IMR-90 (cell line): ENCODE measurements around the gene CELSR1. TPM values are rescaled to one million over a fixed set of nuclear protein-coding genes. Genes with fewer than 3 reads are reported as not detected.

ENCODE experiments used
- ATAC-seq: fragments of 200-7000 bp; cut with Tn5 transposase; 2 replicates; pipeline ENCODE4 v1.9.1; 2020; ENCODE audit warnings: low read depth, mild to moderate bottlenecking, moderate library complexity
- BruUV-seq: library from RNA; stranded (reverse); fragments of 400-500 nt; replicated peaks from 2 replicates; lab custom pipeline; 2021; lab: Mats Ljungman, UMichigan
- CTCF ChIA-PET: fragments of 300-600 bp; formaldehyde crosslinking; extraction: SDS; loops from one replicate; lab custom pipeline; 2021; ENCODE audit warnings: antibody characterized with exemption; lab: Yijun Ruan, JAX
- POLR2A ChIA-PET: fragments of 300-600 bp; sonication (Branson Sonifier 250); formaldehyde crosslinking; loops from one replicate; lab custom pipeline; 2022; ENCODE audit warnings: antibody characterized with exemption; ENCODE audit not compliant: unreplicated experiment; lab: Charles Lee
- DNase-seq: peaks from one replicate; pipeline ENCODE4 v3.0.0; 2013
- H2AFZ ChIP-seq: replicated peaks from 2 replicates; pipeline ENCODE3; 2013; ENCODE audit warnings: low read length, mild to moderate bottlenecking; ENCODE audit not compliant: poor library complexity
- H2AK5ac ChIP-seq: 2 replicates; pipeline ENCODE4 v1.6.1; 2013; ENCODE audit warnings: low read depth, low read length, inconsistent platforms
- H2AK9ac ChIP-seq: replicated peaks from 2 replicates; pipeline ENCODE3; 2013; ENCODE audit warnings: mild to moderate bottlenecking, low read depth, low read length, moderate library complexity; ENCODE audit not compliant: poor library complexity
- H2BK120ac ChIP-seq: 2 replicates; pipeline ENCODE4 v1.6.1; 2013; ENCODE audit warnings: low read depth, low read length, inconsistent platforms
- H2BK15ac ChIP-seq: 3 replicates; pipeline ENCODE4 v1.6.1; 2013; ENCODE audit warnings: low read depth, low read length, inconsistent platforms
- H2BK20ac ChIP-seq: 2 replicates; pipeline ENCODE4 v1.6.1; 2013; ENCODE audit warnings: low read depth, mild to moderate bottlenecking, inconsistent platforms, low read length, moderate library complexity
- H2BK5ac ChIP-seq: 2 replicates; pipeline ENCODE4 v1.6.1; 2013; ENCODE audit warnings: mild to moderate bottlenecking, low read depth, low read length, inconsistent platforms; ENCODE audit not compliant: poor library complexity, severe bottlenecking
- H3K14ac ChIP-seq: replicated peaks from 2 replicates; pipeline ENCODE4 v1.6.1; 2013; ENCODE audit warnings: low read depth, low read length, inconsistent platforms
- H3K18ac ChIP-seq: 2 replicates; pipeline ENCODE4 v1.6.1; 2013; ENCODE audit warnings: low read depth, low read length, control low read depth
- H3K23ac ChIP-seq: 2 replicates; pipeline ENCODE4 v1.6.1; 2013; ENCODE audit warnings: low read depth, low read length, inconsistent platforms
- H3K27ac ChIP-seq: 2 replicates; pipeline ENCODE4 v1.5.1; 2013; ENCODE audit warnings: mild to moderate bottlenecking, control low read depth, low read length; ENCODE audit not compliant: insufficient read depth
- H3K27me3 ChIP-seq: 2 replicates; pipeline ENCODE4 v1.6.1; 2013; ENCODE audit warnings: low read length; ENCODE audit not compliant: control insufficient read depth, insufficient read depth
- H3K36me3 ChIP-seq: 2 replicates; pipeline ENCODE4 v1.6.1; 2013; ENCODE audit warnings: low read length, mixed read lengths; ENCODE audit not compliant: control insufficient read depth, insufficient read depth
- H3K4ac ChIP-seq: 2 replicates; pipeline ENCODE4 v1.6.1; 2013; ENCODE audit warnings: low read depth, low read length, inconsistent platforms
- H3K4me1 ChIP-seq: 2 replicates; pipeline ENCODE4 v1.6.1; 2013; ENCODE audit warnings: low read length, mixed read lengths; ENCODE audit not compliant: control insufficient read depth, insufficient read depth
- H3K4me2 ChIP-seq: 2 replicates; pipeline ENCODE4 v1.6.1; 2013; ENCODE audit warnings: low read depth, mild to moderate bottlenecking, control low read depth, low read length, moderate library complexity
- H3K4me3 ChIP-seq: 2 replicates; pipeline ENCODE4 v1.5.1; 2013; ENCODE audit warnings: low read depth, mild to moderate bottlenecking, control low read depth, low read length, moderate library complexity; ENCODE audit not compliant: insufficient read depth
- H3K56ac ChIP-seq: 2 replicates; pipeline ENCODE4 v1.6.1; 2013; ENCODE audit warnings: low read length, inconsistent platforms; ENCODE audit not compliant: insufficient read depth; ENCODE audit errors: extremely low read depth
- H3K79me1 ChIP-seq, 2 experiments: 2 replicates each; pipeline ENCODE4 v1.6.1; 2013; ENCODE audit warnings: low read length in 2 of 2, inconsistent platforms in 1 of 2, low read depth in 1 of 2
- H3K9ac ChIP-seq: 2 replicates; pipeline ENCODE4 v1.6.1; 2013; ENCODE audit warnings: low read depth, low read length, control low read depth
- H3K9me1 ChIP-seq: 2 replicates; pipeline ENCODE4 v1.6.1; 2013; ENCODE audit warnings: low read length, inconsistent platforms; ENCODE audit not compliant: insufficient read depth
- H3K9me3 ChIP-seq: 2 replicates; pipeline ENCODE4 v1.6.1; 2013; ENCODE audit warnings: low read length; ENCODE audit not compliant: control insufficient read depth, insufficient read depth
- H4K20me1 ChIP-seq: 2 replicates; pipeline ENCODE4 v1.6.1; 2013; ENCODE audit warnings: low read length, inconsistent platforms; ENCODE audit not compliant: insufficient read depth
- H4K5ac ChIP-seq: 2 replicates; pipeline ENCODE4 v1.6.1; 2013; ENCODE audit warnings: mild to moderate bottlenecking, low read depth, low read length, control low read depth
- H4K8ac ChIP-seq, 2 experiments: 2 replicates each; pipeline ENCODE4 v1.6.1; 2013; ENCODE audit warnings: low read depth in 2 of 2, low read length in 2 of 2, control low read depth in 1 of 2, inconsistent platforms in 1 of 2
- H4K91ac ChIP-seq: 2 replicates; pipeline ENCODE4 v1.6.1; 2013; ENCODE audit warnings: low read depth, low read length, inconsistent platforms; ENCODE audit not compliant: insufficient read depth
- BHLHE40 ChIP-seq: fragments of 150-350 bp; IDR thresholded peaks from 2 replicates; pipeline ENCODE4 v1.6.1; 2016; ENCODE audit warnings: mild to moderate bottlenecking, low read depth, low read length
- FOS ChIP-seq: fragments of 150-350 bp; IDR thresholded peaks from 2 replicates; pipeline ENCODE4 v1.6.1; 2016; ENCODE audit warnings: low read depth, low read length
- RAD21 ChIP-seq: IDR thresholded peaks from 2 replicates; pipeline ENCODE4 v1.6.1; 2012; ENCODE audit warnings: low read length, improper control_type of control experiment
- RFX5 ChIP-seq: IDR thresholded peaks from 2 replicates; pipeline ENCODE4 v1.8.0; 2012; ENCODE audit warnings: low read depth, mild to moderate bottlenecking, low read length, moderate library complexity
- SMC3 ChIP-seq: fragments of 150-350 bp; IDR thresholded peaks from 2 replicates; pipeline ENCODE4 v1.6.1; 2016; ENCODE audit warnings: low read depth, mild to moderate bottlenecking, antibody characterized with exemption, low read length, moderate library complexity
- WGBS, 2 experiments: methylation state at CpG; one replicate each; pipeline versions ENCODE4 v1.1.5 to v1.1.7; 2013; ENCODE audit warnings: missing lambda C conversion rate in 2 of 2; ENCODE audit not compliant: insufficient read length in 1 of 2; ENCODE audit errors: extremely low coverage in 2 of 2; 5-methylcytosine and 5-hydroxymethylcytosine counted together
- dilution Hi-C: fragments of 300-500 bp; cut with HindIII; formaldehyde crosslinking; loops from one replicate; pipeline ENCODE4 v1.14.3; 2018; ENCODE audit warnings: low sequenced_read_pairs; ENCODE audit not compliant: unreplicated experiment
- in situ Hi-C: fragments of 300-500 bp; cut with MboI; formaldehyde crosslinking; loops from 3 replicates; pipeline ENCODE4 v1.14.3; 2019; ENCODE audit warnings: low sequenced_read_pairs, inconsistent platforms, mixed read lengths
- intact Hi-C: fragments of 100-400 bp; cut with micrococcal nuclease; formaldehyde crosslinking; loops from 2 replicates; pipeline ENCODE4 v1.10.0; 2022
- polyA plus RNA-seq, 3 experiments: library from polyadenylated mRNA; depleted of rRNA; stranded (reverse); fragments of >200 nt; gene quantifications; 2 replicates each; pipeline ENCODE4 v1.2.3, GENCODE V29; 2012; ENCODE audit warnings: low replicate concordance in 1 of 3
- total RNA-seq: library from RNA; depleted of rRNA; stranded (reverse); fragments of >200 nt; gene quantifications from 2 replicates; pipeline ENCODE4 v1.2.3, GENCODE V29; 2012

The CELSR1 gene
- total and polyA plus RNA-seq, 2 of the 4 experiments (the other 2 are of a cell fraction): 0.36 to 0.82 TPM

DNA sequence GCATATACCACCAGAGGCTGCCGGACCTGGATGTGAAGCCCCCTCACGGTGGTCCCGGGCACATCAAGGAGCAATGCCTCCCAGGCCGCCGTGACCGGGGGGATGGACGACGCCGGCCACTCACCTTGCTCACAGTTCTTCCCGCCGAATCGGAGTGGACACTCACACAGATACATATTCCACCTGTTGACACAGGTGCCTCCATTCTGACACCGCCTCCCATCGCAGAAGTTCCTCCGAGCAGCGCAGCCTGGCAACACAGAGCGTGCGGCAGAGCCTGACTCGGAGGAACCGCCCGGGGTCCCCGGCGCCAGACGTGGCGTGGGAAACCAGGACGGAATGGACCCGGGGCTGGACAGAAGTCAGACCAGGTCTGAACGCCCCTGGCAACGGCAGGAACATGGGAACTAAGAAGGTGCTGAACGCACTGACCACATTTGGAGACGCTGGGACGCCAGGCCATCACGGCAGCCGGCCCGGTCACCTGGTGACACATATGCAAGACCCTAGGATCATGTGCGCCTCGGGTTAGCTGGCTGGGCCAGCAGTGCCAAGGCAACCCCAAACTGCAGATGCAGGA is 127.7 kb downstream of the CELSR1 start:
- CTCF ChIA-PET: no interaction called here

More for the DNA sequence above, 127.7 kb downstream of the CELSR1 start:
- Histone ChIP-seq H3K18ac (no peak overlapping the region), H2AK5ac (no peak overlapping the region), H3K9ac (no peak overlapping the region), H3K4ac (no peak overlapping the region), H3K9me1 (no peaks in the 10 kb centered on the region), H3K36me3 (no peaks in the 10 kb centered on the region), H3K4me2 (no peak overlapping the region), H3K23ac (no peak overlapping the region), H4K91ac (no peak overlapping the region), H2BK120ac (no peak overlapping the region), H3K9me3 (no peaks in the 10 kb centered on the region), H3K4me1 (no peaks in the 10 kb centered on the region), H4K8ac (no peak overlapping the region), H3K14ac (no peak overlapping the region), H2BK15ac (no peak overlapping the region), H2BK5ac (no peak overlapping the region), H4K20me1 (no peaks in the 10 kb centered on the region), H3K4me3 (no peak overlapping the region), H3K27me3 (peaks cover 22% of the 10 kb centered on the region), H2AK9ac (no peak overlapping the region), H3K79me1 (no peaks in the 10 kb centered on the region), H2BK20ac (no peak overlapping the region), H4K5ac (no peak overlapping the region), H3K27ac (no peak overlapping the region), H3K56ac (no peak overlapping the region), H2AFZ (no peak overlapping the region)
- in situ Hi-C loops: no loop called here
- no TSS peak for BruUV-seq
- no peak for ATAC-seq
- intact Hi-C loops: no loop called here
- 90% methylated on average over 25 of the region's 37 CpGs; no CpG with 5 or more reads in 1 of the 2 experiments for WGBS, 2 experiments
- POLR2A ChIA-PET: no interaction called here
- dilution Hi-C loops: no loop called here
- DNase-seq: no peak
- TF ChIP-seq RAD21: no peak
- TF ChIP-seq FOS: no peak
- TF ChIP-seq RFX5: no peak
- TF ChIP-seq SMC3: no peak
- no peak for TF ChIP-seq BHLHE40
